Tibial artery (tissue), 4 donors: ENCODE results near the gene C1QTNF6.

Source experiments
- DNase-seq, 2 donors: peaks; one replicate each; pipeline ENCODE4 v3.0.0-alpha.2; 2019
- H3K27ac ChIP-seq, 2 donors: fragments of 200-600 bp; sonication (generic) in 1 of 2; 1 replicate in 1 of 2; 2 replicates in 1 of 2; pipeline ENCODE4 v1.5.1; 2018 to 2019; ENCODE audit warnings: mild to moderate bottlenecking in 1 of 2
- H3K27me3 ChIP-seq, 2 donors: fragments of 200-600 bp; sonication (generic) in 1 of 2; one replicate each; pipeline versions ENCODE4 v1.5.1 to v1.6.0; 2016 to 2019
- H3K36me3 ChIP-seq, 3 donors: fragments of 200-600 bp; sonication (generic) in 2 of 3; one replicate each; pipeline ENCODE4 v1.5.1; 2016 to 2019; ENCODE audit warnings: mild to moderate bottlenecking in 2 of 3
- H3K4me1 ChIP-seq, 4 donors: fragments of 200-600 bp; sonication (generic) in 2 of 4; 1 replicate in 3 of 4; 2 replicates in 1 of 4; pipeline ENCODE4 v1.5.1; 2016 to 2019
- H3K4me3 ChIP-seq, 2 donors: fragments of 200-600 bp; sonication (generic) in 1 of 2; 1 replicate in 1 of 2; 2 replicates in 1 of 2; pipeline ENCODE4 v1.5.1; 2018 to 2019; ENCODE audit warnings: mild to moderate bottlenecking in 2 of 2
- H3K9me3 ChIP-seq, 3 donors: fragments of 200-600 bp; sonication (generic) in 1 of 3; one replicate each; pipeline ENCODE4 v1.5.1; 2016 to 2019
- CTCF ChIP-seq, 2 experiments: fragments of 200-600 bp in 1 of 2; fragments of 450-650 bp in 1 of 2; IDR thresholded peaks; one replicate each; pipeline ENCODE4 v1.5.1; 2017 to 2019; ENCODE audit warnings: antibody characterized with exemption in 2 of 2, mild to moderate bottlenecking in 1 of 2, moderate library complexity in 1 of 2
- intact Hi-C: fragments of 100-400 bp; cut with DNase I; formaldehyde crosslinking; loops from one replicate; pipeline ENCODE4 v1.15.0; 2023; ENCODE audit warnings: low total_unique reads

C1QTNF6 gene

GRCh38 chr22:37224757-37225420 lies 36.8 kb upstream of the C1QTNF6 start:
- intact Hi-C loops, result no loop called here
- DNase-seq, result no peak
- Histone ChIP-seq H3K9me3 (no peaks in the 10 kb centered on the region), H3K4me1 (peaks cover 0 to 9% (median 0%) of the 10 kb centered on the region in 4 donors), H3K4me3 (no peak overlapping the region), H3K36me3 (no peaks in the 10 kb centered on the region), H3K27me3 (peaks cover 0 to 36% of the 10 kb centered on the region in 2 donors), H3K27ac (no peak overlapping the region)
- TF ChIP-seq CTCF (IDR thresholded peaks at IDR 0.05), result no peak

GRCh38 chr22:37223965-37224551 lies 36.0 kb upstream of the C1QTNF6 start:
- Histone ChIP-seq H3K27me3 (peaks cover 0 to 40% of the 10 kb centered on the region in 2 donors), H3K36me3 (no peaks in the 10 kb centered on the region), H3K4me1 (peaks cover 0 to under 1% (median 0%) of the 10 kb centered on the region in 4 donors), H3K27ac (no peak overlapping the region), H3K4me3 (no peak overlapping the region), H3K9me3 (no peaks in the 10 kb centered on the region)
- no peak for TF ChIP-seq CTCF (IDR thresholded peaks at IDR 0.05)
- intact Hi-C loops, result no loop called here
- no peak for DNase-seq

GRCh38 chr22:37222440-37222971 lies 34.5 kb upstream of the C1QTNF6 start:
- Histone ChIP-seq H3K4me1 (no peaks in the 10 kb centered on the region), H3K36me3 (no peaks in the 10 kb centered on the region), H3K27ac (no peak overlapping the region), H3K4me3 (no peak overlapping the region), H3K27me3 (peaks cover 0 to 37% of the 10 kb centered on the region in 2 donors), H3K9me3 (no peaks in the 10 kb centered on the region)
- DNase-seq, result no peak
- intact Hi-C loops, result no loop called here
- TF ChIP-seq CTCF (IDR thresholded peaks at IDR 0.05), result no peak

GRCh38 chr22:37221424-37222333 lies 33.6 kb upstream of the C1QTNF6 start:
- Histone ChIP-seq H3K4me3 (no peak overlapping the region), H3K36me3 (no peaks in the 10 kb centered on the region), H3K9me3 (no peaks in the 10 kb centered on the region), H3K4me1 (no peaks in the 10 kb centered on the region), H3K27ac (no peak overlapping the region), H3K27me3 (peaks cover 0 to 37% of the 10 kb centered on the region in 2 donors)
- DNase-seq, result no peak
- TF ChIP-seq CTCF (IDR thresholded peaks at IDR 0.05), result no peak
- intact Hi-C loops, result no loop called here

GRCh38 chr22:37220543-37220981 lies 32.5 kb upstream of the C1QTNF6 start:
- Histone ChIP-seq H3K27ac (no peak overlapping the region), H3K27me3 (peaks cover 0 to 33% of the 10 kb centered on the region in 2 donors), H3K4me1 (no peaks in the 10 kb centered on the region), H3K9me3 (no peaks in the 10 kb centered on the region), H3K36me3 (no peaks in the 10 kb centered on the region), H3K4me3 (no peak overlapping the region)
- intact Hi-C loops, result no loop called here
- no peak for TF ChIP-seq CTCF (IDR thresholded peaks at IDR 0.05)
- no peak for DNase-seq
